H9 (cell line): Measurements from ENCODE around the gene ATAD3C. TPM values are rescaled to one million over a fixed set of nuclear protein-coding genes. Genes with fewer than 3 reads are reported as not detected.
"Not testable (repeated sequence)": the region's sequence is repeated elsewhere in the genome, so short reads cannot be mapped to it uniquely, and the experiment has no call there.

ENCODE experiments used
- DNase-seq: peaks from one replicate; pipeline ENCODE4 v3.0.0-alpha.2; 2017
- H2AFZ ChIP-seq: one replicate; pipeline ENCODE4 v1.6.1; 2013; ENCODE audit warnings: mild to moderate bottlenecking, low read length, control low read depth, moderate library complexity
- H2AK5ac ChIP-seq: 2 replicates; pipeline ENCODE4 v1.6.1; 2013; ENCODE audit warnings: low read length, control low read depth, mixed read lengths; ENCODE audit not compliant: insufficient read length
- H2BK120ac ChIP-seq: one replicate; pipeline ENCODE4 v1.6.1; 2013; ENCODE audit warnings: low read depth, mild to moderate bottlenecking, low read length, control low read depth, inconsistent platforms; ENCODE audit not compliant: poor library complexity, severe bottlenecking
- H2BK12ac ChIP-seq: 2 replicates; pipeline ENCODE4 v1.6.1; 2013; ENCODE audit warnings: low read length, control low read depth, mixed read lengths, low read depth; ENCODE audit not compliant: insufficient read length
- H2BK15ac ChIP-seq: 2 replicates; pipeline ENCODE4 v1.6.1; 2013; ENCODE audit warnings: low read depth, low read length, control low read depth
- H2BK20ac ChIP-seq: one replicate; pipeline ENCODE4 v1.6.1; 2013; ENCODE audit warnings: low read depth, mild to moderate bottlenecking, low read length, control low read depth, inconsistent platforms; ENCODE audit not compliant: poor library complexity, severe bottlenecking
- H2BK5ac ChIP-seq: 2 replicates; pipeline ENCODE4 v1.6.1; 2013; ENCODE audit warnings: low read length, control low read depth, mixed read lengths; ENCODE audit not compliant: insufficient read length
- H3K14ac ChIP-seq: 2 replicates; pipeline ENCODE4 v1.6.1; 2013; ENCODE audit warnings: low read length, control low read depth; ENCODE audit not compliant: insufficient read depth
- H3K18ac ChIP-seq: 2 replicates; pipeline ENCODE4 v1.6.1; 2013; ENCODE audit warnings: low read depth, mild to moderate bottlenecking, mixed read lengths, low read length, control low read depth; ENCODE audit not compliant: insufficient read length
- H3K23ac ChIP-seq: 2 replicates; pipeline ENCODE4 v1.6.1; 2013; ENCODE audit warnings: low read length, control low read depth, mixed read lengths, low read depth; ENCODE audit not compliant: insufficient read length
- H3K23me2 ChIP-seq: 2 replicates; pipeline ENCODE4 v1.6.1; 2013; ENCODE audit warnings: low read depth, mild to moderate bottlenecking, mixed read lengths, low read length, control low read depth; ENCODE audit not compliant: insufficient read length, poor library complexity, severe bottlenecking
- H3K27ac ChIP-seq: 2 replicates; pipeline ENCODE4 v1.5.1; 2013; ENCODE audit warnings: low read length, control low read depth, mixed read lengths, low read depth; ENCODE audit not compliant: insufficient read length
- H3K27me3 ChIP-seq: 2 replicates; pipeline ENCODE4 v1.6.1; 2013; ENCODE audit warnings: low read length, control low read depth, inconsistent platforms; ENCODE audit not compliant: insufficient read depth
- H3K4ac ChIP-seq: 2 replicates; pipeline ENCODE4 v1.6.1; 2013; ENCODE audit warnings: low read depth, mild to moderate bottlenecking, control low read depth, inconsistent platforms, low read length, moderate library complexity
- H3K4me1 ChIP-seq: 2 replicates; pipeline ENCODE4 v1.6.1; 2013; ENCODE audit warnings: low read length, control low read depth, inconsistent platforms; ENCODE audit not compliant: insufficient read depth
- H3K4me2 ChIP-seq: 2 replicates; pipeline ENCODE4 v1.6.1; 2013; ENCODE audit warnings: low read length, control low read depth, mixed read lengths; ENCODE audit not compliant: insufficient read length, insufficient read depth
- H3K56ac ChIP-seq: 2 replicates; pipeline ENCODE4 v1.6.1; 2013; ENCODE audit warnings: low read depth, mild to moderate bottlenecking, mixed read lengths, low read length, control low read depth; ENCODE audit not compliant: insufficient read length
- H3K79me1 ChIP-seq: 2 replicates; pipeline ENCODE4 v1.6.1; 2013; ENCODE audit warnings: low read depth, mild to moderate bottlenecking, moderate library complexity, low read length, control low read depth, inconsistent platforms; ENCODE audit not compliant: insufficient read depth, poor library complexity, severe bottlenecking
- H3K79me2 ChIP-seq: 2 replicates; pipeline ENCODE4 v1.6.1; 2013; ENCODE audit warnings: low read length, control low read depth, inconsistent platforms; ENCODE audit not compliant: insufficient read depth
- H3K9ac ChIP-seq: 2 replicates; pipeline ENCODE4 v1.6.1; 2013; ENCODE audit warnings: low read length, control low read depth, mixed read lengths; ENCODE audit not compliant: insufficient read length; ENCODE audit errors: extremely low read depth
- H3K9me3 ChIP-seq: one replicate; pipeline ENCODE4 v1.6.1; 2013; ENCODE audit warnings: low read depth, low read length, inconsistent platforms; ENCODE audit not compliant: control insufficient read depth
- H3T11ph ChIP-seq: one replicate; pipeline ENCODE4 v1.6.1; 2013; ENCODE audit warnings: mild to moderate bottlenecking, low read length, control low read depth, inconsistent platforms
- H4K20me1 ChIP-seq: one replicate; pipeline ENCODE4 v1.6.1; 2013; ENCODE audit not compliant: control insufficient read depth, insufficient read length, insufficient read depth
- H4K5ac ChIP-seq: 2 replicates; pipeline ENCODE4 v1.6.1; 2013; ENCODE audit warnings: low read depth, mild to moderate bottlenecking, mixed read lengths, low read length, control low read depth; ENCODE audit not compliant: insufficient read length
- H4K8ac ChIP-seq: replicated peaks from 2 replicates; pipeline ENCODE4 v1.6.1; 2013; ENCODE audit warnings: low read length, control low read depth, mixed read lengths, low read depth; ENCODE audit not compliant: insufficient read length
- H4K91ac ChIP-seq: 2 replicates; pipeline ENCODE4 v1.6.1; 2013; ENCODE audit warnings: low read depth, mild to moderate bottlenecking, moderate library complexity, mixed read lengths, low read length, control low read depth; ENCODE audit not compliant: insufficient read length
- H3K27ac Mint-ChIP-seq, 3 experiments: 2 replicates in 2 of 3; 3 replicates in 1 of 3; pipeline ENCODE4 v1.8.0; 2020 to 2021; ENCODE audit warnings: mixed read lengths in 3 of 3, mild to moderate bottlenecking in 1 of 3, moderate library complexity in 1 of 3
- H3K27me3 Mint-ChIP-seq: 2 replicates; pipeline ENCODE4 v1.8.0; 2021; ENCODE audit warnings: low read depth, mild to moderate bottlenecking, moderate library complexity, mixed read lengths
- H3K36me3 Mint-ChIP-seq, 3 experiments: 2 replicates in 2 of 3; 3 replicates in 1 of 3; pipeline ENCODE4 v1.8.0; 2020 to 2021; ENCODE audit warnings: low read depth in 3 of 3, mixed read lengths in 3 of 3; ENCODE audit not compliant: insufficient read depth in 1 of 3
- H3K4me1 Mint-ChIP-seq, 2 experiments: 2 replicates each; pipeline ENCODE4 v1.8.0; 2020; ENCODE audit warnings: mixed read lengths in 2 of 2
- H3K4me3 Mint-ChIP-seq, 2 experiments: 2 replicates in 1 of 2; 3 replicates in 1 of 2; pipeline ENCODE4 v1.8.0; 2020 to 2021; ENCODE audit warnings: mild to moderate bottlenecking in 2 of 2, mixed read lengths in 2 of 2, moderate library complexity in 1 of 2
- H3K9me3 Mint-ChIP-seq, 2 experiments: 2 replicates in 1 of 2; 3 replicates in 1 of 2; pipeline ENCODE4 v1.8.0; 2020; ENCODE audit warnings: mild to moderate bottlenecking in 2 of 2, mixed read lengths in 2 of 2, moderate library complexity in 1 of 2
- WGBS: extraction: QIAGEN DNeasy Blood & Tissue Kit; methylation state at CpG from one replicate; pipeline ENCODE4 v1.1.7; 2013; ENCODE audit warnings: missing lambda C conversion rate, low lambda C conversion rate, mixed read lengths; ENCODE audit not compliant: insufficient read length; ENCODE audit errors: extremely low coverage; 5-methylcytosine and 5-hydroxymethylcytosine counted together
- total RNA-seq: library from RNA; stranded (reverse); gene quantifications from 2 replicates; pipeline ENCODE4 v1.2.1, GENCODE V29; 2021

ATAD3C gene
- total RNA-seq, 1 experiment from 2014 or later: 7.7 TPM

DNA sequence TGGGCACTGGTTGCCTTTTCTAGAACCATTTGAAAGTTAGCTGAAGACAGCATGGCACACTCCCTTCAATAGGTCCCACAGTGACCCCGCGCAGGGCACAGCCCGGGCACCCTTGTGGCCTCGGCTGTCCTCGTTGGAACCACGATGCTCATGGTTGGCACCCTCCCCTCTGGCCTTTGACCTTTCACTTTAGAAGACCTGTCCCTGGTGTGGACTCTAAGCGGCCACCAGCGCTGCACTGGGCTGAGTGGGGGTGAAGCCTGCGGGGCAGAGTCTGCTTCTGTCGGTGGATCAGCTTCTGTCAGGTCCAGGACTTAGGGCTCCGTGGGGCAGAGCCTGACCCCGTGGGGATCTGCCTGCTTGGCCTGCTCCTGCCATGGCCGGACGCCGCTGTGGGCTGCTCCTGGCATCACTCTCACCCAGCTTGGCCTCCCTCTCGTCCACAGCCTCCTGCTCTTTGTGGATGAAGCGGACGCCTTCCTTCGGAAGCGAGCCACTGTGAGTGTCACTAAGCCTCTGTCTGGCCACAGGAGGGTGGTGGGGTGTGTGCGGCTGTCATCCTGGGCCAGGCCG is 7.3 kb downstream of the ATAD3C start:
- no CpG with 5 or more reads among the region's 22 CpGs for WGBS
- not testable (repeated sequence) for H3K4me1 Mint-ChIP-seq, H3K4me1 ChIP-seq, H3K36me3 Mint-ChIP-seq, H3K4ac ChIP-seq, H2BK15ac ChIP-seq, H2BK20ac ChIP-seq, H2BK120ac ChIP-seq, H3K23ac ChIP-seq, H3K27ac Mint-ChIP-seq, H4K5ac ChIP-seq, H4K91ac ChIP-seq, H3K79me1 ChIP-seq, H3K9me3 ChIP-seq, H3K27ac ChIP-seq, H3K27me3 Mint-ChIP-seq, DNase-seq, H2BK12ac ChIP-seq, H3T11ph ChIP-seq, H3K27me3 ChIP-seq, H3K9ac ChIP-seq, H3K18ac ChIP-seq, H3K14ac ChIP-seq, H2BK5ac ChIP-seq, H4K20me1 ChIP-seq, H2AK5ac ChIP-seq, H3K4me2 ChIP-seq, H3K79me2 ChIP-seq, H3K23me2 ChIP-seq, H3K9me3 Mint-ChIP-seq, H3K56ac ChIP-seq, H3K4me3 Mint-ChIP-seq, H4K8ac ChIP-seq, H2AFZ ChIP-seq

DNA sequence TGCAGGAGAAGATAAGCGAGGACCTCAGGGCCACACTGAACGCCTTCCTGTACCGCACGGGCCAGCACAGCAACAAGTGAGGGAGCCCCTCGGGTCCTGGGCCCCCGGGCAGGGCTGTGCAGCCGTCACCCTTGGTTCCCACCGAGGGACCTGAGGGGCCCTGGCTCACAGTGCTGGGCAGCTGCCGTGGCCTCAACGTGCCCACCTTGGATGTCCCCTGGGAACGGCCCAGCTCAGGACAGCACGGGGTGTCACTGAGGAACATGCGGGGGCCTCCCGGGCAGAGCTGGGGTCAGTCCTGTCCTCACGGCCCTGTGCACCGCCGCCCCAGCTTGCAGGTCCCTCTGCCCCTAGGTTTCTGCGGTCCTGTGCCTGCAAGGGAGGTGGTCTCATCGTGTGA is 9.7 kb downstream of the ATAD3C start:
- not testable (repeated sequence) for H3K27ac Mint-ChIP-seq, H3K27me3 Mint-ChIP-seq, H3K4me2 ChIP-seq, H3K4me3 Mint-ChIP-seq, H3K79me2 ChIP-seq, H2BK5ac ChIP-seq, H3K36me3 Mint-ChIP-seq, H3K14ac ChIP-seq, H3K23me2 ChIP-seq, H3K27me3 ChIP-seq, H2BK12ac ChIP-seq, H2BK15ac ChIP-seq, H2BK20ac ChIP-seq, H3K4me1 Mint-ChIP-seq, H2AFZ ChIP-seq, H3K79me1 ChIP-seq, H3K56ac ChIP-seq, H3K9me3 ChIP-seq, H4K5ac ChIP-seq, H3K27ac ChIP-seq, H4K8ac ChIP-seq, H3K23ac ChIP-seq, H3K9ac ChIP-seq, DNase-seq, H4K20me1 ChIP-seq, H3K18ac ChIP-seq, H3K9me3 Mint-ChIP-seq, H3T11ph ChIP-seq, H2AK5ac ChIP-seq, H2BK120ac ChIP-seq, H3K4ac ChIP-seq, H4K91ac ChIP-seq, H3K4me1 ChIP-seq
- WGBS: no CpG with 5 or more reads among the region's 19 CpGs
